Jurkat, Clone E6-1 (cell line): ENCODE data around the gene SPDYA.

Experiments
- DNase-seq: peaks from one replicate; pipeline ENCODE4 v3.0.0-alpha.2; 2011; ENCODE audit warnings: low read depth, low spot score
- H3K4me3 ChIP-seq: 2 replicates; pipeline ENCODE4 v1.5.1; 2011; ENCODE audit warnings: mild to moderate bottlenecking, low read length, control low read depth, moderate library complexity

The SPDYA gene

GRCh38 chr2:28821295-28821958 lies 10.8 kb downstream of the SPDYA start:
- no peak overlapping the region for H3K4me3 ChIP-seq
- peak; percentile 75 for DNase-seq

- DNase-seq = no peak
These were observed 11.4 kb downstream of the SPDYA start for GRCh38 chr2:28822036-28822435.

GRCh38 chr2:28824207-28824606 lies 13.6 kb downstream of the SPDYA start:
- H3K4me3 ChIP-seq = no peak overlapping the region
- no peak for DNase-seq

More at GRCh38 chr2:28822036-28822435, 11.4 kb downstream of the SPDYA start:
- no peak overlapping the region for H3K4me3 ChIP-seq

GRCh38 chr2:28824870-28825269 lies 14.2 kb downstream of the SPDYA start:
- no peak overlapping the region for H3K4me3 ChIP-seq
- DNase-seq = no peak

DNA sequence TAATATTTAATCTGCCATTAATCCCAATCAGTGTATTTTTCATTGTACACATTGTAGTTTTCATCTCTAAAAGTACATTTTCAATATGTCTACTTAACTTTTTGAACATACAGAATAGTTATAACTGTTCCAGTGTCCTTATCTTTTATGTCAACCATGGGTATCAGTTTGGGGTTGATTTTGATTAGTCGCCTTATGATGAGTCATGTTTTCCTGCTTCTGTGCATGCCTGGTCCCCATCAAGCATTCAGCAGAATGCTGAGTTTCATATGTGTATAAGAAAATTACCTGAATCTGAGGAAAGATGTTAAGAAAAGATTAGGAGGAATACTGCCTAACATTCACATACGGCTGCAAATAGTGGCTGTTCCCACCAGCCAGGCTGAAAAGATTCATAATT lies 17.7 kb downstream of the SPDYA start:
- no peak overlapping the region for H3K4me3 ChIP-seq
- DNase-seq = no peak

DNA sequence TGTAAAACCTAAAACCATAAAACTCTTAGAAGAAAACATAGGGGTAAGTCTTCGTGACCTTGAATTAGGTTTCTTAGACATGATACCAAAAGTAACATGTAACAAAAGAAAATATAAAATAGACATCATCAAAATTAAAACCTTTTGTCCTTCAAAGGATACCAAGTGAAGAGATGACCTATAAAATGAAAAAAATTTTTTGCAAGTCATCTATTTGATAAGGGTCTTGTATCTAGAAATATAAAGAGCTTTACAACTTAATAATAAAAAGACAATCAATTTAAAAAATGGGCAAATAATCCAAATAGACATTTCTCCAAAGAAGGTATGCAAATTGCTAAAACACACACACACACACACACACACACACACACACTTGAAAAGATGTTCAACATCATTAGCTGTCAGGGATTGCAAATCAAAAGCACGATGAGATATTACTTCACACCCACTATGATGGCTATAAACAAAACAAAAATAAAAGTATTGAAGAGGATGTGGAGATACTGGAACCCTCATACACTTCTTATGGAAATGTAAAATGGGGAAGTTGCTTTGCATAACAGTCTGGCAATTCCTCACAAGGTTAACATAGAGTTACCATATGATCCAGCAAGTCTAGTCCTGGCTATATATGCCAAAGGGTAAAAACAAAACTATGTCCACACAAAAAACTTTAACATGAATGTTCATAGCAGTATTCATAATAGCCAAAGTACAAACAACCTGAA lies 23.3 kb downstream of the SPDYA start:
- no peak for DNase-seq
- no peak overlapping the region for H3K4me3 ChIP-seq

- no peak for DNase-seq
- H3K4me3 ChIP-seq = no peak overlapping the region
These were observed 25.1 kb downstream of the SPDYA start for GRCh38 chr2:28835781-28836180.

GRCh38 chr2:28838971-28839370 lies 28.3 kb downstream of the SPDYA start:
- DNase-seq = no peak
- H3K4me3 ChIP-seq = no peak overlapping the region

- no peak for DNase-seq
- H3K4me3 ChIP-seq = no peak overlapping the region
These were observed 31.4 kb downstream of the SPDYA start for GRCh38 chr2:28842042-28842441.

- no peak overlapping the region for H3K4me3 ChIP-seq
- no peak for DNase-seq
These were observed 44.6 kb downstream of the SPDYA start for GRCh38 chr2:28855193-28855592.

GRCh38 chr2:28855977-28856376 lies 45.3 kb downstream of the SPDYA start:
- no peak for DNase-seq
- H3K4me3 ChIP-seq = no peak overlapping the region

- DNase-seq = no peak
- H3K4me3 ChIP-seq = peak overlapping the region; percentile 7
These were observed 58.0 kb downstream of the SPDYA start for GRCh38 chr2:28868611-28869010.

GRCh38 chr2:28869494-28870145 lies 59.0 kb downstream of the SPDYA start:
- H3K4me3 ChIP-seq = peak overlapping the region; percentile 99
- no peak for DNase-seq

DNA sequence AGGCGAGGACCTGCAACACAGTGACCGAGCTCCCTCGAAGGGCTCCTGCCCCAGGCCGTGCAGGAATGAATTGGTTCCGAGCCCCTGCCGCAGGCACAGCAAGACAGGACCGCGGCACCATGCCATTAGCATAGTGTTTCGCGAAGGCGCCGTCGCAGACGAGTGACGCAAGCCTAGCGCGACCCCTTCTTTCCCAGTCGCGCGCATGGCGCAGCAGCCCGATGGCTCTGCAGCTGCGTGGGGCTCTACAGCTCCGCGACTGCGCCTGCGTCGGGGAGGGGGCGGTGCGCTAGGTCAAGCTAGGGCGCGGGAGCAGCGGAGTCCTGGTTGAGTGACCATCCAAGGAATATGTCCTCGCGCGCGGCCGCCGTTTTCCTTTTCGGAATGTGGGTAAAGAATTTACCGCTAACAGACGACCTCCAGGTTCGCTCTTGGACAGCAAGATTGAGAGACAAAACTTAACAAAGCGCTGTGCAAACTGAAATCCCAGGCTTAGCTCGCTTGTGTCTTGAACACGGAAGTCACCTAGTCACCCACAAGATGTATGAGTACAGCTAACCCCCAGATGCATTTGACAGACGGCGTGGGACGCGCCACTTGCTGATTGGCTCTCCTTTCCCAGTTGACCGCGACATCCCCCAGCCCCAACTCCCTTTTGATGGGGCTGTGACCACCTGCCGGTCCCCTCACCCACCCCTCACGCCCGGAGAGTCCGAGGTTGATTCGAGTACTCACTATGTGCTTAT lies 59.7 kb downstream of the SPDYA start, which contains the start of gene TRMT61B:
Gene TRMT61B (minus strand): TSS at position 164 of the 746 bp plus-strand sequence. CDS start 32 bp downstream, at position 132.
- peak within 1 kb of the TSS; percentile 99 for H3K4me3 ChIP-seq
- peak; percentile 92 for DNase-seq

GRCh38 chr2:28871620-28872019 lies 61.0 kb downstream of the SPDYA start:
- DNase-seq = no peak
- H3K4me3 ChIP-seq = no peak overlapping the region

DNA sequence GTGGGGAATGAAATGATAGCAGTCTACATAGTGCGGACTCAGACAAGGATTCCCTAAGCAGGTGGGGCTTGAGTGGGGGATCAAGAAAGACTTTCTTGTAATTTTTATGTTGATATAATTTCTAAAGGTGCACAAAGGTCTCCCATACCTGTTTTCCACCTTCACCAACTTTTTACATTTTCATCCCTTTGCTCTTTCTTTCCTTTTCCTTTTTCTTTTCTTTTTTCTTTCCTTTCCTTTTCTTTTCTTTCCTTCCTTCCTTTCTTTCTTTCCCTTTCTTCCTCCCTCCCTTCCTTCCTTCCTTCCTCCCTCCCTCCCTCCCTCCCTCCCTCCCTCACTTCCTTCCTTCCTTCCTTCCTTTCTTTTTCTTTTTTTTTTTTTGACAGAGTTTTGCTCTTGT lies 69.6 kb downstream of the SPDYA start:
- H3K4me3 ChIP-seq = no peak overlapping the region
- DNase-seq = no peak

- H3K4me3 ChIP-seq = peak overlapping the region; percentile 57
- no peak for DNase-seq
These were observed 82.9 kb downstream of the SPDYA start for GRCh38 chr2:28893488-28893887.

DNA sequence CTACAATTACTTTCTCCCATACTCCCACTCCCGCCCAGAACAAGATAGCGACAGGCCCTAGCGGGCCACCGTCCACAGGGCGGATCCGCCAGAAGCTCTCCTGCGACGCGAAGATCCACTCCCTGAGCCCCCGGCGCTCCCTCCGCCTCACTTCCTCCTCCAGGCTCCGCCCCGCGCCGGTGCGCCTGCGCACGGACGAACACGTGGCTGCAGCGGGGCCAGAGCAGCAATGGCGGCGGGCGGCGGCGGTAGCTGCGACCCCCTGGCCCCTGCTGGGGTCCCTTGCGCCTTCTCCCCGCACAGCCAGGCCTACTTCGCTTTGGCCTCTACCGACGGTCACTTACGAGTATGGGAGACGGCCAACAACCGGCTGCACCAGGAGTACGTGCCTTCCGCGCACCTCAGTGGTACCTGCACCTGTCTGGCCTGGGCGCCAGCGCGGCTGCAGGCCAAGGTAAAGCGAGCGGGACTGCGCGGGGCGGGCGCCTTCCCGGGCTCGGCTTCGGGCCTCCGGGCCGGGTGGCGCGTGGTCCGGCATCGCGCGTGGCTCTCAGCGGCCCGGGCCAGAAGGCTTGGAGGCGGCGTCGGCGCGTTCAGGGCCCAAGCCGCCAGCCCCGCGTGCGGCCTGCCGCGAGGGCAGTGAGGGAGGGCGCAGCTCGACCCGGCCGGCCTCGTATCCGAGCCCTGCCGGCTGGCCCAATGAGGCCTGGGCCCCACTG lies 84.0 kb downstream of the SPDYA start, which contains the start of gene WDR43:
Gene WDR43 (plus strand): TSS at position 198 of the 719 bp plus-strand sequence. CDS start 32 bp downstream, at position 230.
- DNase-seq = peak; percentile 99
- peak within 1 kb of the TSS; percentile 57 for H3K4me3 ChIP-seq
